ENCODE measurements around the gene SRCAP.

SRCAP gene

DNA sequence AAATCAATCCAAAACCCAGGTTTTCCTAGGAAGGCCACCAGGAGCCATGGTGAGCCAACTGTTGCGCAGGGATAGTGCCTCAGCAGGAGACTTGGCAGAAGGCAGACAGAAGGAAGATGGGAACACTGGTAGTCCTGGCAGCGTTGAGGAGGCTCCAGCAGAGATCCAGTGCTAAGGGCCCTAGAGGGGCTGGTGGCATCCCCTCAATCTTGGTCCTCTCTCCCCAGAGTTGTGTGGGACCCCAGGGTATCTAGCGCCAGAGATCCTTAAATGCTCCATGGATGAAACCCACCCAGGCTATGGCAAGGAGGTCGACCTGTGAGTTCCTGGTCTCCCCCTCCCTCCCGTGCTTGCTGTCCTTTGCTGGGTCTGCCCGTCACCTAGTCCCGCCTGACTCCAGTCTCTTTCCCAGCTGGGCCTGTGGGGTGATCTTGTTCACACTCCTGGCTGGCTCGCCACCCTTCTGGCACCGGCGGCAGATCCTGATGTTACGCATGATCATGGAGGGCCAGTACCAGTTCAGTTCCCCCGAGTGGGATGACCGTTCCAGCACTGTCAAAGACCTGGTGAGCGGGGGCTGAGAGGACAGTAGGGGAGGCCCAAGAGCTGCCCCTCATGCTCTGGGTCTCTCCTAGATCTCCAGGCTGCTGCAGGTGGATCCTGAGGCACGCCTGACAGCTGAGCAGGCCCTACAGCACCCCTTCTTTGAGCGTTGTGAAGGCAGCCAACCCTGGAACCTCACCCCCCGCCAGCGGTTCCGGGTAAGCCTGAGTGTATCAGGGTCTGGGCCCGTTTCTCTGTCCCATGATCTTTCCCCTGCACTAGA, 57.2 kb downstream of the SRCAP start:
- DNase-seq = no peak
- no peaks in the 10 kb centered on the region for H3K27me3 ChIP-seq (replicated peaks; ENCODE audit: insufficient read depth, low read length)
- no peaks in the 10 kb centered on the region for H3K9me3 ChIP-seq (replicated peaks; ENCODE audit: insufficient read depth, low read length)
- H3F3A ChIP-seq (ENCODE audit: insufficient read depth, low read length) = no peaks in the 10 kb centered on the region
- TF ChIP-seq, protein P1, sequence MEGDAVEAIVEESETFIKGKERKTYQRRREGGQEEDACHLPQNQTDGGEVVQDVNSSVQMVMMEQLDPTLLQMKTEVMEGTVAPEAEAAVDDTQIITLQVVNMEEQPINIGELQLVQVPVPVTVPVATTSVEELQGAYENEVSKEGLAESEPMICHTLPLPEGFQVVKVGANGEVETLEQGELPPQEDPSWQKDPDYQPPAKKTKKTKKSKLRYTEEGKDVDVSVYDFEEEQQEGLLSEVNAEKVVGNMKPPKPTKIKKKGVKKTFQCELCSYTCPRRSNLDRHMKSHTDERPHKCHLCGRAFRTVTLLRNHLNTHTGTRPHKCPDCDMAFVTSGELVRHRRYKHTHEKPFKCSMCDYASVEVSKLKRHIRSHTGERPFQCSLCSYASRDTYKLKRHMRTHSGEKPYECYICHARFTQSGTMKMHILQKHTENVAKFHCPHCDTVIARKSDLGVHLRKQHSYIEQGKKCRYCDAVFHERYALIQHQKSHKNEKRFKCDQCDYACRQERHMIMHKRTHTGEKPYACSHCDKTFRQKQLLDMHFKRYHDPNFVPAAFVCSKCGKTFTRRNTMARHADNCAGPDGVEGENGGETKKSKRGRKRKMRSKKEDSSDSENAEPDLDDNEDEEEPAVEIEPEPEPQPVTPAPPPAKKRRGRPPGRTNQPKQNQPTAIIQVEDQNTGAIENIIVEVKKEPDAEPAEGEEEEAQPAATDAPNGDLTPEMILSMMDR (IDR thresholded peaks at IDR 0.05; ENCODE audit: low read length) = no peak
- TF ChIP-seq EZH2phosphoT487 (IDR thresholded peaks at IDR 0.05; ENCODE audit: low read length) (no peak), EZH2 (optimal IDR thresholded peaks at IDR 0.05; ENCODE audit: low read depth, low read length) (no peak)
- no peak overlapping the region for H3K4me2 ChIP-seq (ENCODE audit: low read depth, low read length)
- no peak overlapping the region for H3K9ac ChIP-seq (ENCODE audit: low read length)
- H3K36me3 ChIP-seq (replicated peaks; ENCODE audit: insufficient read depth, low read length) = no peaks in the 10 kb centered on the region
- no peak overlapping the region for H3K27ac ChIP-seq (ENCODE audit: low read length)
- no peaks in the 10 kb centered on the region for H4K20me1 ChIP-seq (ENCODE audit: insufficient read depth, low read length)
- no peak overlapping the region for H3K4me3 ChIP-seq (ENCODE audit: low read length)
- H3K79me2 ChIP-seq (ENCODE audit: low read length) = no peaks in the 10 kb centered on the region
- peaks cover 8% of the 10 kb centered on the region; the same call in 1 of the 2 replicates for H3K4me1 ChIP-seq (ENCODE audit: low read length)
- no peak overlapping the region for H2AFZ ChIP-seq (ENCODE audit: low read length)
- no peaks in the 10 kb centered on the region for H3K9me2 ChIP-seq (replicated peaks; ENCODE audit: insufficient read depth, low read length)

DNA sequence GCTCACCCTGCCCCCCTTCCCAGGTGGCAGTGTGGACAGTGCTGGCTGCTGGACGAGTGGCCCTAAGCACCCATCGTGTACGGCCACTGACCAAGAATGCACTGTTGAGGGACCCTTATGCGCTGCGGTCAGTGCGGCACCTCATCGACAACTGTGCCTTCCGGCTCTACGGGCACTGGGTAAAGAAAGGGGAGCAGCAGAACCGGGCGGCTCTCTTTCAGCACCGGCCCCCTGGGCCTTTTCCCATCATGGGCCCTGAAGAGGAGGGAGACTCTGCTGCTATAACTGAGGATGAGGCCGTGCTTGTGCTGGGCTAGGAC, 57.8 kb downstream of the SRCAP start:
- H3K27me3 ChIP-seq (replicated peaks; ENCODE audit: insufficient read depth, low read length) = no peaks in the 10 kb centered on the region
- H3F3A ChIP-seq (ENCODE audit: insufficient read depth, low read length) = no peaks in the 10 kb centered on the region
- no peaks in the 10 kb centered on the region for H3K79me2 ChIP-seq (ENCODE audit: low read length)
- no peaks in the 10 kb centered on the region for H3K9me2 ChIP-seq (replicated peaks; ENCODE audit: insufficient read depth, low read length)
- no peak overlapping the region for H3K4me3 ChIP-seq (ENCODE audit: low read length)
- TF ChIP-seq EZH2phosphoT487 (IDR thresholded peaks at IDR 0.05; ENCODE audit: low read length) = no peak
- no peak for TF ChIP-seq EZH2 (optimal IDR thresholded peaks at IDR 0.05; ENCODE audit: low read depth, low read length)
- TF ChIP-seq, protein P1 (IDR thresholded peaks at IDR 0.05; ENCODE audit: low read length) = no peak
- H2AFZ ChIP-seq (ENCODE audit: low read length) = no peak overlapping the region
- no peak overlapping the region for H3K4me2 ChIP-seq (ENCODE audit: low read depth, low read length)
- H3K9ac ChIP-seq (ENCODE audit: low read length) = no peak overlapping the region
- H3K4me1 ChIP-seq (ENCODE audit: low read length) = peaks cover 8% of the 10 kb centered on the region; the same call in 1 of the 2 replicates
- no peaks in the 10 kb centered on the region for H4K20me1 ChIP-seq (ENCODE audit: insufficient read depth, low read length)
- H3K9me3 ChIP-seq (replicated peaks; ENCODE audit: insufficient read depth, low read length) = no peaks in the 10 kb centered on the region
- DNase-seq = no peak
- no peak overlapping the region for H3K27ac ChIP-seq (ENCODE audit: low read length)
- no peaks in the 10 kb centered on the region for H3K36me3 ChIP-seq (replicated peaks; ENCODE audit: insufficient read depth, low read length)

DNA sequence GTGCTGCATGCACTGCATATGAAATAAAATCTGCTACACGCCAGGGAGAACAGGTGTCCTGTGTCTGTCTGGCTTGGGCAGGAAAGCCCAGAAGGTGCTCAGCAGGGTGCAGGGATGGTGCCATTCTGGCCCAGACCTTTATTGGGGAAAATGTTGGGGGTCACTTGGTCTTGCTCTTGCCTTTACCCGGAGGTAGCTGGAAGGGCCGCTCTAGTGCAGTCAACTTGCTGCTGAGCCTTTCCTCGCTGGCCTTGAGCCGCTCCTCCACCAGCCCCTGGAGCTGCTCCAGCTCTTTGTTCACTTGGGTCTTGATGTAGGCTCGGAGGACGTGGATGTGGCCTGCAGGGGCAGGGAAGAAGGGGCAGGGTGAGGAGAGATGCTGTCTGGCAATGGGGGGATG, 58.3 kb downstream of the SRCAP start:
- Histone ChIP-seq H3K9me2 (replicated peaks; ENCODE audit: insufficient read depth, low read length) (no peaks in the 10 kb centered on the region), H3K27ac (ENCODE audit: low read length) (no peak overlapping the region), H3K4me1 (ENCODE audit: low read length) (peaks cover 8% of the 10 kb centered on the region; the same call in 1 of the 2 replicates), H3K4me3 (ENCODE audit: low read length) (no peak overlapping the region), H3K9ac (ENCODE audit: low read length) (no peak overlapping the region), H3K36me3 (replicated peaks; ENCODE audit: insufficient read depth, low read length) (no peaks in the 10 kb centered on the region), H3K27me3 (replicated peaks; ENCODE audit: insufficient read depth, low read length) (no peaks in the 10 kb centered on the region), H3K9me3 (replicated peaks; ENCODE audit: insufficient read depth, low read length) (no peaks in the 10 kb centered on the region), H2AFZ (ENCODE audit: low read length) (no peak overlapping the region), H3F3A (ENCODE audit: insufficient read depth, low read length) (no peaks in the 10 kb centered on the region), H4K20me1 (ENCODE audit: insufficient read depth, low read length) (no peaks in the 10 kb centered on the region), H3K79me2 (ENCODE audit: low read length) (peaks cover 2% of the 10 kb centered on the region), H3K4me2 (ENCODE audit: low read depth, low read length) (no peak overlapping the region)
- TF ChIP-seq EZH2phosphoT487 (IDR thresholded peaks at IDR 0.05; ENCODE audit: low read length) (no peak), EZH2 (optimal IDR thresholded peaks at IDR 0.05; ENCODE audit: low read depth, low read length) (no peak)
- TF ChIP-seq, protein P1 (IDR thresholded peaks at IDR 0.05; ENCODE audit: low read length) = no peak
- DNase-seq = no peak

All from MM.1S (cell line).